Transverse colon (tissue), 4 donors: ENCODE results near the gene SNTA1. TPM values are rescaled to one million over a fixed set of nuclear protein-coding genes. Genes with fewer than 3 reads are reported as not detected.

Source experiments
- DNase-seq: peaks from one replicate; pipeline ENCODE4 v3.0.0-alpha.2; 2019
- H3K27ac ChIP-seq, 4 donors: fragments of 200-600 bp; sonication (generic); 2 replicates each; pipeline ENCODE4 v1.5.1; 2016 to 2018; ENCODE audit warnings: inconsistent platforms in 4 of 4
- H3K27me3 ChIP-seq: fragments of 200-600 bp; sonication (generic); 2 replicates; pipeline ENCODE4 v1.5.1; 2017; ENCODE audit warnings: inconsistent platforms
- H3K36me3 ChIP-seq, 4 donors: fragments of 200-600 bp; sonication (generic); 2 replicates each; pipeline ENCODE4 v1.5.1; 2017 to 2019; ENCODE audit warnings: inconsistent platforms in 4 of 4
- H3K4me1 ChIP-seq, 4 donors: fragments of 200-600 bp; sonication (generic); 2 replicates each; pipeline ENCODE4 v1.5.1; 2017 to 2020; ENCODE audit warnings: inconsistent platforms in 4 of 4
- H3K4me3 ChIP-seq, 4 donors: fragments of 200-600 bp; sonication (generic); 1 replicate in 1 of 4; 2 replicates in 3 of 4; pipeline versions ENCODE4 v1.5.1 to v1.6.1; 2017 to 2019; ENCODE audit warnings: inconsistent platforms in 4 of 4
- H3K9me3 ChIP-seq, 2 donors: fragments of 200-600 bp; sonication (generic); 2 replicates each; pipeline ENCODE4 v1.5.1; 2017 to 2019; ENCODE audit warnings: inconsistent platforms in 2 of 2
- CTCF ChIP-seq, 5 experiments: fragments of 200-600 bp in 3 of 5; fragments of 450-650 bp in 2 of 5; sonication (generic) in 3 of 5; IDR thresholded peaks; 1 replicate in 2 of 5; 2 replicates in 3 of 5; pipeline ENCODE4 v1.5.1; 2016 to 2017; ENCODE audit warnings: antibody characterized with exemption in 5 of 5, inconsistent platforms in 3 of 5, mild to moderate bottlenecking in 2 of 5, moderate library complexity in 1 of 5
- EP300 ChIP-seq: sonication (generic); formaldehyde crosslinking; IDR thresholded peaks from one replicate; pipeline ENCODE4 v1.6.1; 2017; ENCODE audit warnings: antibody characterized with exemption, low read depth
- POLR2A ChIP-seq: fragments of 450-650 bp; IDR thresholded peaks from one replicate; pipeline ENCODE4 v1.6.1; 2016; ENCODE audit warnings: antibody characterized with exemption, mild to moderate bottlenecking, moderate library complexity
- POLR2AphosphoS5 ChIP-seq, 3 donors: sonication (generic); formaldehyde crosslinking; IDR thresholded peaks; one replicate each; pipeline ENCODE4 v1.6.1; 2016; ENCODE audit warnings: antibody characterized with exemption in 3 of 3
- WGBS, 2 donors: methylation state at CpG; one replicate each; pipeline ENCODE4 v1.1.5; 2018; ENCODE audit warnings: low coverage in 1 of 2; 5-methylcytosine and 5-hydroxymethylcytosine counted together
- in situ Hi-C, 4 donors: fragments of 200-750 bp; cut with MboI; loops; one replicate each; pipeline versions ENCODE4 v1.15.0 to v1.15.1; 2017; ENCODE audit warnings: low sequenced_read_pairs in 3 of 4, low pct_ligation_motif_present in 1 of 4, low pct_unique_long_range_greater_than_20kb in 1 of 4
- intact Hi-C: fragments of 100-400 bp; cut with DNase I; formaldehyde crosslinking; loops from one replicate; pipeline ENCODE4 v1.15.1; 2023; ENCODE audit warnings: low total_unique reads
- total RNA-seq, 4 donors: library from RNA; depleted of rRNA; stranded (reverse); fragments of >200 nt; gene quantifications; one replicate each; pipeline ENCODE4 v1.1.0, GENCODE V29; 2016

The SNTA1 gene
- total RNA-seq, 4 donors from 2014 or later = 10.3 to 21.7 (median 14.5) TPM

GRCh38 chr20:33407796-33408195, 35.8 kb downstream of the SNTA1 start:
- WGBS, 2 donors = 71% methylated on average over 4 of the region's 4 CpGs; no CpG with 5 or more reads in 1 of the 2 donors
- DNase-seq = no peak
- Histone ChIP-seq H3K4me1 (no peaks in the 10 kb centered on the region), H3K9me3 (no peaks in the 10 kb centered on the region), H3K36me3 (peaks cover 0 to 5% (median 0%) of the 10 kb centered on the region in 4 donors), H3K27ac (no peak overlapping the region), H3K4me3 (no peak overlapping the region), H3K27me3 (no peaks in the 10 kb centered on the region)
- in situ Hi-C loops (no loop called here), intact Hi-C loops (no loop called here)
- TF ChIP-seq CTCF (IDR thresholded peaks at IDR 0.05) (no peak), EP300 (no peak), POLR2AphosphoS5 (IDR thresholded peaks at IDR 0.05) (no peak), POLR2A (no peak)

DNA sequence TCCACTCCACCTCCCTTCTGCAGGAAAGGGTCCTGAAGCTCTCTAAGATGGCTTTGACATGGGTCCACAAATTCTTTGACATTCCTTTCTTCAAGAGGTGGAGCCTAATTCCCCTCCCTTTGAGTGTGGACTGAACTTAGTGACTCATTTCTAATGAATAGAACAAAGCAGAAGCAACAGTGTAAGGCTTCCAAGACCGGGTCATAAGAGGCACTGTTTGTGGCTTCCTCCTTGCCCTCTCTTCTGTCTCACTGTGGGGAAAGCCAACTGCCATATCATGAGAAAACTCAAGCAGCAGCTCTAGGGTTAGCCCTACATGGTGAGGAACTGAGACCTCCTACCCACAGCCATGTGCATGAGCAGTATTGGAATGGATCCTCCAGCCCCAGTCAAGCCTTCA, 36.3 kb downstream of the SNTA1 start:
- in situ Hi-C loops = no loop called here
- DNase-seq = no peak
- Histone ChIP-seq H3K27me3 (no peaks in the 10 kb centered on the region), H3K36me3 (peaks cover 0 to 5% (median 0%) of the 10 kb centered on the region in 4 donors), H3K4me1 (peaks cover 3 to 5% (median 4%) of the 10 kb centered on the region in 4 donors), H3K9me3 (no peaks in the 10 kb centered on the region), H3K27ac (no peak overlapping the region), H3K4me3 (no peak overlapping the region)
- WGBS, 2 donors = 60 to 78% methylated on average over 1 of the region's 1 CpG
- intact Hi-C loops = no loop called here
- TF ChIP-seq CTCF (IDR thresholded peaks at IDR 0.05) = no peak
- no peak for TF ChIP-seq POLR2AphosphoS5 (IDR thresholded peaks at IDR 0.05)
- TF ChIP-seq POLR2A = no peak
- no peak for TF ChIP-seq EP300

DNA sequence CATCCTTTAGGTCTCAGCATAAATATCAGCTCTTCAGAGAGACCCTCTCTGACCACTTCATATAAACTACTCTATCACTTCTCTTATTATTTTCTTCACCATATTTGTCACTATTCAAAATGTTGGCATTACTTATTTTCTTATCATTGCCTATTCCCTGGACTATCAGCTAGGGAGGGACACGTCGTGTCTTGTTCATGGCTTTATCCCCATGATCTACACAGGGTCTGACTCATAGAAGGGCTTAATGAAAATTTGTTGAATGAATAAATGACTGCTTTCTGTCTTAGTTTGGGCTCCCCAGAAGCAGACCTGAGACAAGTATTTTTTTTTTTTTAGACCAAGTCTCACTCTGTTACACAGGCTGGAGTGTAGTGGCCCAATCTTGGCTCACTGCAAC, 39.3 kb downstream of the SNTA1 start:
- Histone ChIP-seq H3K27ac (no peak overlapping the region), H3K4me3 (no peak overlapping the region), H3K27me3 (no peaks in the 10 kb centered on the region), H3K4me1 (peaks cover 19 to 24% (median 23%) of the 10 kb centered on the region in 4 donors), H3K9me3 (no peaks in the 10 kb centered on the region), H3K36me3 (no peaks in the 10 kb centered on the region)
- in situ Hi-C loops (no loop called here), intact Hi-C loops (no loop called here)
- TF ChIP-seq EP300 (no peak), POLR2A (no peak), POLR2AphosphoS5 (IDR thresholded peaks at IDR 0.05) (no peak)
- WGBS, 2 donors = 95 to 100% methylated on average over 2 of the region's 2 CpGs
- no peak for DNase-seq

GRCh38 chr20:33401921-33402369, 41.6 kb downstream of the SNTA1 start:
- no peak for DNase-seq
- H3K27ac ChIP-seq = peak overlapping the region in 3 of 4 donors; percentile 65 to 84 (median 75)
- TF ChIP-seq POLR2A = no peak
- no peak for TF ChIP-seq CTCF (IDR thresholded peaks at IDR 0.05)
- no peak for TF ChIP-seq EP300
- no peak for TF ChIP-seq POLR2AphosphoS5 (IDR thresholded peaks at IDR 0.05)
- no peaks in the 10 kb centered on the region for H3K9me3 ChIP-seq
- 40 to 48% methylated on average over 2 to 8 of the region's 8 CpGs for WGBS, 2 donors
- no peaks in the 10 kb centered on the region for H3K36me3 ChIP-seq
- in situ Hi-C loops = no loop called here
- H3K27me3 ChIP-seq = no peaks in the 10 kb centered on the region
- intact Hi-C loops = no loop called here
- H3K4me3 ChIP-seq = peak overlapping the region; percentile 68 to 81 (median 80)
- peaks cover 19 to 29% (median 24%) of the 10 kb centered on the region in 4 donors for H3K4me1 ChIP-seq
